Mucosa of descending colon (tissue), 3 donors: Measurements from ENCODE around the gene TC2N. TPM values are rescaled to one million over a fixed set of nuclear protein-coding genes. Genes with fewer than 3 reads are reported as not detected.

Experiments used
- ATAC-seq: fragments of 200-7000 bp; cut with Tn5 transposase; one replicate; pipeline ENCODE4 v1.9.1; 2020; ENCODE audit warnings: mild to moderate bottlenecking, moderate library complexity
- DNase-seq, 3 donors: peaks; one replicate each; pipeline ENCODE4 v3.0.0-alpha.2; 2020
- H3K36me3 ChIP-seq: fragments of 200-600 bp; one replicate; pipeline ENCODE4 v1.8.0; 2021; ENCODE audit warnings: low read depth, mild to moderate bottlenecking
- H3K4me1 ChIP-seq: fragments of 200-600 bp; one replicate; pipeline ENCODE4 v1.8.0; 2021; ENCODE audit warnings: low read depth, mild to moderate bottlenecking
- H3K4me3 ChIP-seq: fragments of 200-600 bp; one replicate; pipeline ENCODE4 v1.8.0; 2021; ENCODE audit warnings: mild to moderate bottlenecking
- H3K9me3 ChIP-seq: fragments of 200-600 bp; one replicate; pipeline ENCODE4 v1.8.0; 2021; ENCODE audit warnings: mild to moderate bottlenecking
- CTCF ChIP-seq: fragments of 200-600 bp; IDR thresholded peaks from one replicate; pipeline ENCODE4 v1.8.0; 2022; ENCODE audit warnings: antibody characterized with exemption, mild to moderate bottlenecking
- intact Hi-C, 2 donors: fragments of 100-400 bp; cut with DNase I in 1 of 2; cut with micrococcal nuclease in 1 of 2; formaldehyde crosslinking; loops; one replicate each; pipeline versions ENCODE4 v1.11.0 to v1.11.1; 2022; cut with DNase I, micrococcal nuclease
- total RNA-seq, 3 donors: library from RNA; stranded (reverse); fragmentation: NEBNext Ultra II Directional in 2 of 3; extraction: Animal tissue kit (Norgen Biotek cat#: 25700) in 2 of 3; gene quantifications; one replicate each; pipeline versions ENCODE4 v1.2.1 to v1.2.4, GENCODE V29; 2021 to 2023
- donor health status: DM: no; HTN: no; CAD: no; lungs with moderate emphysema.
- donor health status: DM: no; HTN: no; CAD: no.
- donor health status: DM: no; HTN: yes; CAD: no.

The TC2N gene
- total RNA-seq, 3 donors from 2014 or later = 39.0 to 75.1 (median 63.6) TPM

- ATAC-seq (peak; percentile 57), DNase-seq (no peak)
- TF ChIP-seq CTCF = no peak
- H3K9me3 ChIP-seq = no peaks in the 10 kb centered on the region
- H3K36me3 ChIP-seq = no peaks in the 10 kb centered on the region
- peaks cover 7% of the 10 kb centered on the region for H3K4me1 ChIP-seq
- intact Hi-C loops = no loop called here
- H3K4me3 ChIP-seq = no peak overlapping the region
Measured at GRCh38 chr14:91753501-91754128, 113.7 kb downstream of the TC2N start.

- peaks cover 7% of the 10 kb centered on the region for H3K4me1 ChIP-seq
- DNase-seq (no peak), ATAC-seq (no peak)
- H3K9me3 ChIP-seq = no peaks in the 10 kb centered on the region
- TF ChIP-seq CTCF = no peak
- intact Hi-C loops = no loop called here
- no peaks in the 10 kb centered on the region for H3K36me3 ChIP-seq
- no peak overlapping the region for H3K4me3 ChIP-seq
Measured at GRCh38 chr14:91752961-91753360, 114.4 kb downstream of the TC2N start.

GRCh38 chr14:91751719-91752118 is 115.6 kb downstream of the TC2N start:
- Histone ChIP-seq H3K4me1 (peaks cover 7% of the 10 kb centered on the region), H3K36me3 (no peaks in the 10 kb centered on the region), H3K4me3 (no peak overlapping the region), H3K9me3 (no peaks in the 10 kb centered on the region)
- ATAC-seq = no peak
- DNase-seq = no peak
- intact Hi-C loops = no loop called here
- no peak for TF ChIP-seq CTCF

- H3K9me3 ChIP-seq = no peaks in the 10 kb centered on the region
- no peak for DNase-seq
- intact Hi-C loops = no loop called here
- TF ChIP-seq CTCF = no peak
- no peak overlapping the region for H3K4me3 ChIP-seq
- peak; percentile 73 for ATAC-seq
- no peaks in the 10 kb centered on the region for H3K36me3 ChIP-seq
- H3K4me1 ChIP-seq = peaks cover 7% of the 10 kb centered on the region
Measured at GRCh38 chr14:91750634-91751198, 116.6 kb downstream of the TC2N start.

GRCh38 chr14:91749868-91750267 is 117.5 kb downstream of the TC2N start:
- intact Hi-C loops = no loop called here
- Histone ChIP-seq H3K4me3 (no peak overlapping the region), H3K36me3 (no peaks in the 10 kb centered on the region), H3K4me1 (peaks cover 3% of the 10 kb centered on the region), H3K9me3 (no peaks in the 10 kb centered on the region)
- ATAC-seq = no peak
- TF ChIP-seq CTCF = no peak
- no peak for DNase-seq
